Esophagus muscularis mucosa (tissue), 3 donors: ENCODE results near the gene CYP11A1.

Experiments
- EP300 ChIP-seq: sonication (generic); formaldehyde crosslinking; IDR thresholded peaks from one replicate; pipeline ENCODE4 v1.6.1; 2017; ENCODE audit warnings: antibody characterized with exemption
- TF ChIP-seq, protein P1 (sequence below), 3 experiments: fragments of 200-600 bp in 2 of 3; fragments of 450-650 bp in 1 of 3; sonication (generic) in 2 of 3; IDR thresholded peaks; one replicate each; pipeline ENCODE4 v1.5.1; 2017 to 2019; ENCODE audit warnings: antibody characterized with exemption in 3 of 3, mild to moderate bottlenecking in 2 of 3, moderate library complexity in 1 of 3

DNA sequence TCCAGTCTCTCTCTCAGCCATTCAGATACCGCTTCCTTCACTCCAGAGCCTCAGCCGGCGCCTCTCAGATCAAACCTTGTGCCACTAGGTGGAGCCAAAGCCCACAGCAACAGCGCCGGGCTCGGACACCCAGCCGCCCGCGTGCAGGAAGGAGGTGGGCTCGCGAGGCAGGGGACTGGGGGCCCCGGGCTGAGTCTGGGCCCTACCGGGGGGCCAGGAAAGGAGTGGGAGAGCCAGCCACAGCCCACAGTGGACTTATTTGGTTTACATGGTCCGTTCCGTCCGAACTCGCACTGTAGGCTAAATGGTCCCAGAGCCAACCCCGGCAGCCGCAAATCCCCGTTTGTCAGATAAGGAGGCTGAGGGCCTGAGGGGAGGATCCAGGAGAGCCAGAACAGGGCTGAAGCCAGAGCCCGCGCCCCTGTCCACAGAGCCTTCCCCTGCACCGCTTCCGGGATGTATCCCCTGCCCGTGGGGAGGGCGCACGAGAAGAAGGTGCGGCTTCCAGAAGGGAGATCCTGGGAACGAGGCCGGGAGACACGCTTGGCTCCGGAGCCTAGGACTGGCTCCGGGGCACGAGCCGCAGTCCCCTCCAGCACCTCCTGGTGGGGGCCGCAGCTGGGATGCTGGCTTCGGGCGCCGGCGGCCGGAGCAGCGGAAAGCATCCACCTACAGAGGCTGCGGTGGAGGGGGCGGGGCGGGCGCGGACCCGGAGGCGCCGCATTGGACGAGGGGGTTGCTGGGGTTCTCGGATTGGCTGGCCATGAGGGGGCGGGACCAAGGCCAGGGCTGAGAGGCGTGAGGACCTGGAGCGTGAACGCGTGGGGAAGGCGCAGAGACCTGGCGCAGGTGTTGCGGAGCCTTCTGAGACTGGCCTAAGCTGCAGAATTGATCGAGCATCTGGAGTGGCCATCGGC, 6.5 kb upstream of the CYP11A1 start:
- TF ChIP-seq, protein P1, sequence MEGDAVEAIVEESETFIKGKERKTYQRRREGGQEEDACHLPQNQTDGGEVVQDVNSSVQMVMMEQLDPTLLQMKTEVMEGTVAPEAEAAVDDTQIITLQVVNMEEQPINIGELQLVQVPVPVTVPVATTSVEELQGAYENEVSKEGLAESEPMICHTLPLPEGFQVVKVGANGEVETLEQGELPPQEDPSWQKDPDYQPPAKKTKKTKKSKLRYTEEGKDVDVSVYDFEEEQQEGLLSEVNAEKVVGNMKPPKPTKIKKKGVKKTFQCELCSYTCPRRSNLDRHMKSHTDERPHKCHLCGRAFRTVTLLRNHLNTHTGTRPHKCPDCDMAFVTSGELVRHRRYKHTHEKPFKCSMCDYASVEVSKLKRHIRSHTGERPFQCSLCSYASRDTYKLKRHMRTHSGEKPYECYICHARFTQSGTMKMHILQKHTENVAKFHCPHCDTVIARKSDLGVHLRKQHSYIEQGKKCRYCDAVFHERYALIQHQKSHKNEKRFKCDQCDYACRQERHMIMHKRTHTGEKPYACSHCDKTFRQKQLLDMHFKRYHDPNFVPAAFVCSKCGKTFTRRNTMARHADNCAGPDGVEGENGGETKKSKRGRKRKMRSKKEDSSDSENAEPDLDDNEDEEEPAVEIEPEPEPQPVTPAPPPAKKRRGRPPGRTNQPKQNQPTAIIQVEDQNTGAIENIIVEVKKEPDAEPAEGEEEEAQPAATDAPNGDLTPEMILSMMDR (IDR thresholded peaks at IDR 0.05) = peak; percentile 85 to 95 (median 88)
- no peak for TF ChIP-seq EP300
